Measurements from ENCODE around the gene KATNBL1.

Gene KATNBL1

DNA sequence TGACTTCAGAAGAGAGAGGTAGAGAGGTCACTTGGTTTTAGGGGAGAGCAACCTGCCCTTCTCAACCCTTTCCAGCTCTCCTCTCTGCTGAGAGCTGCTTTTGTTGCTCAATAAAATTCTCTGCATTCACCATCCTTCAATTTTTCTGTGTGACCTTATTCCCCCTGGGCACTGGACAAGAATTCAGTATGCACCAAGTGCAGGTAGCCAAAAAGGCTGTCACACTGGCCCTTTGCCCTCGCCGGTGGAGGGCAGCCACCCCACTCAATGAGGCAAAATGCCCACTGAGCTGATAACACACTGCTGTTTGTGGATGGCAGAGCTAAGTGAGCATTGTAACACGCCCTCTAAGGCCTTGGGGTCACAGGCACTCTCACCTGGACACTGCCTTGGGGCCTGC, 95.2 kb downstream of the KATNBL1 start:
- DNase-seq (no peak), ATAC-seq (no peak)

DNA sequence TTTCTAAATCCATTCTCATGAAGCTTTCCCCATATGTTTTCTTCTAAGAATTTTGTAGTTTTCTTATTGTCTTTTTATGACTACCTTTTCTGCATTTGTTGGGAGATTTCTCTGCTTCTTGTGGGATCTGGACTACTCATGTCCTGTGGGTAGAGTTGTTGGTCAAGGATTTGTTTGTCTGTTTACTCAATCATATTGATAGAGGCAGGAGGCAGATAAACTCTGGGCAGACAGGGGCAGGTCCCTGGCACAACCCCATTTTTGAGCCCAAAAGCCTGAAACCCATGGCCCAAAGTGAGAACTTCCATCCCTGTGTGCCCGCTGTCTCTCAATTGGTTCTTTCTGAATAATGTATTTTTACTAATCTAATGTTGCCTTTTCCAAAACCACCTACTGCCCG, 95.7 kb downstream of the KATNBL1 start:
- DNase-seq: no peak
- no peak for ATAC-seq

DNA sequence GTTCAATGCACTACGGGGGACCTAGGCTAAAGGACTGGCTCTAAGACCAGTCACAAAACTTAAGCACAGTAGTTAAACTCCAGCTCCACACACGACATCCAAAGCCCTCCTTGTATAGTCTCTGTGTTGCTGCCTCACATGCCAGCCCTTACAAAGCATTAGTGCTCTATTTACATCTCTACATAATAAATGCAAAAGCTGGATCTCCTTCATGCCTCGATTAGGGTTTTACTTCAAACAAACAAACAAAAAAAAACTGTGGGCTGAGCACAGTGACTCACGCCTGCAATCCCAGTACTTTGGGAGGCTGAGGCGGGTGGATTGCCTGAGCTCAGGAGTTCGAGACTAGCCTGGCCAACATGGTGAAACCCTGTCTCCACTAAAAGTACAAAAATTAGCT, 98.4 kb downstream of the KATNBL1 start:
- ATAC-seq (no peak), DNase-seq (no peak)

DNA sequence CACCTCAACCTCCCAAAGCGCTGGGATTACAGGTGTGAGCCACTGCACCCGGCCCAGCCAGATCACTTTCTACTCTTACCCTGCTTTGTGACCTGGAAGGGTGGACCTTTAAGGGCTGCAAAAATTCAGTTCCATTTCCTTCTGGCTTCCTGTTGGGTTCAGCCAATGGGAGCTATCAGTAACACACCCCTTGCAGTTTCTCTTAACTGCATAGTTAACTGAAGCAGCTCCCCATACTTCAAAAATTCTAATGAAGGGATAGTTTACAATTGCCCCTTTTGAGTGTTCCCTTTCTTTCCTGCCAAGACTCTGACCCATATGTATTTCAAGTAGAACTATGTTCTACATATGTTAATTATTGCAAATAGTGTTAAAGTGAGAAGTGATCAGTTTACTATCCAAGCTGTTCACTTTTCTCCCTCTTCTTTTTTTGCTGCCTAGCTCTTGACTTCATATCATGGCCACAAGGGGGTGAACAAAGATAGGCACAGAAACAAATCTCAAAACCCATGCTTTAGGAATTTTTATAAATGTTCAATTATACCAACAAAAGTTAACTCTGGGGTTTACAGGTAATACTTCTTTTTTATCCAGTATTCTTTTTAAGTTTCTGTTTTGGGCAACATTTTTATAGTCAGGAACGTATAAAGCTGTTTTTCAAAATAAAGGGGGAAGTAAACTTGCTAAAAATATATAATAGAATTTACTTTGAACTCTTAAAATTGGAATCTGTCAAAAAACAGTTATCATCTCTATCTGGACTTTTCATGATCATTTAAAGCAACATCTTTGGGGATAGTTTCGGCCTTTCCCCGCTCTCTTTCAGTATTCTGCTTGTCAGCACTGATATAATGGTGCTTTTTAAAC, 99.9 kb downstream of the KATNBL1 start:
- DNase-seq (no peak), ATAC-seq (no peak)

DNA sequence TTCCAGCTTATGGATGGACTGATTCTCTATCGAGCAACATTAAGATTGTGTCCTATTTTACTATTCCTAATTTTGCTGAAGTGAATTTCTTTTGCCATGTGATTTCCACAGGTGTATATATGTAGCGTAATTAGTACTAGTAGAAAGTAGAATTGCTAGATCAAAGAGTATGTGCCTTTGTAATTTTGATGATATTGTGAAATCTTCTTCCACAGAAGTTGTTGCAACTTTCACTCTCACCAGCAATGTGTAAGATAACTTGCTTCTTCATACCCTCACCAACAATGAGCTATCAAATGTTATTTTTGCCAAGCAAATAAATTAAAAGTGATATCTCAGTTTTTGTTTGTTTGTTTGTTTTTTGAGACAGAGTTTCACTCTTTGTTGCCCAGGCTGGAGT, 102.6 kb downstream of the KATNBL1 start:
- no peak for ATAC-seq
- no peak for DNase-seq

DNA sequence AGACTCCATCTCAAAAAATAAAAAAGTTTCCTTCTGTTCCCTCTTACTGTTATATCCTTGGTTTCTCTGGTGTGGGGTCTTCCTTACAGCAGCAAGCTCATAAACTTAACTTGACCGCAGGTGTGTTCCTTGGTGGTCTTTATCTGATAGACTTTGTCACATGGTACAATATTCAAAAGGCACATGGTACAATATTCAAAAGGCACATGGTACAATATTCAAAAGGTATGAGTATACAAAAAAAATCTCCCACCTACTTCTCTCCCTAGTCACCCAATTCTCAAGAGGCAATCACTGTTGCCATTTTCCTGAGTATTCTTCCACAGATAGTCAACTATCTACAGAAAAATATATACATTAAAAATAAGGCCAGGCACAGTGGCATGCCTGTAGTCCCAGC, 103.5 kb downstream of the KATNBL1 start:
- no peak for DNase-seq

DNA sequence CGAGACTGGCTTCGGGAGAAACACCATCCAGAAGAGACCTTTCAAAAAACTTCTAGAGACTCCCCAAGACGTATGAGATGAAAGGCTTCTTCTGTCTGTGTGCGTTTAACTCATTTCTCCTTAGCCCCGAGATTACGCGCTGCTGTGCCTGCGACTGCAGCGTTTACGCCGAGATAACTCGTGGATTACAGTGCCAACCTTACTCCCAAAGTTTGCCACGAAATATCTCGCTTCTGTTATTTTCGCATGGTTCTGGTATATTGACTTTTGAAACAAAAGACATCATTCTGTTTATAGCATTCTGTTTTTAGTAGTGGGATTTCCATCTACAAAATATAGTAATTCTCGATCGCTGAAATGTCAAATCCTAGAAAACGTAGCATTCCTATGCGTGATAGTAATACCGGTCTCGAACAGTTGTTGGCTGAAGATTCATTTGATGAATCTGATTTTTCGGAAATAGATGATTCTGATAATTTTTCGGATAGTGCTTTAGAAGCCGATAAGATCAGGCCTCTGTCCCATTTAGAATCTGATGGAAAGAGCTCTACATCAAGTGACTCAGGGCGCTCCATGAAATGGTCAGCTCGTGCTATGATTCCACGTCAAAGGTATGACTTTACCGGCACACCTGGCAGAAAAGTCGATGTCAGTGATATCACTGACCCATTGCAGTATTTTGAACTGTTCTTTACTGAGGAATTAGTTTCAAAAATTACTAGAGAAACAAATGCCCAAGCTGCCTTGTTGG, 107.5 kb downstream of the KATNBL1 start:
- DNase-seq (peak; percentile 7), ATAC-seq (no peak)

More for the DNA sequence above, 103.5 kb downstream of the KATNBL1 start:
- no peak for ATAC-seq

DNA sequence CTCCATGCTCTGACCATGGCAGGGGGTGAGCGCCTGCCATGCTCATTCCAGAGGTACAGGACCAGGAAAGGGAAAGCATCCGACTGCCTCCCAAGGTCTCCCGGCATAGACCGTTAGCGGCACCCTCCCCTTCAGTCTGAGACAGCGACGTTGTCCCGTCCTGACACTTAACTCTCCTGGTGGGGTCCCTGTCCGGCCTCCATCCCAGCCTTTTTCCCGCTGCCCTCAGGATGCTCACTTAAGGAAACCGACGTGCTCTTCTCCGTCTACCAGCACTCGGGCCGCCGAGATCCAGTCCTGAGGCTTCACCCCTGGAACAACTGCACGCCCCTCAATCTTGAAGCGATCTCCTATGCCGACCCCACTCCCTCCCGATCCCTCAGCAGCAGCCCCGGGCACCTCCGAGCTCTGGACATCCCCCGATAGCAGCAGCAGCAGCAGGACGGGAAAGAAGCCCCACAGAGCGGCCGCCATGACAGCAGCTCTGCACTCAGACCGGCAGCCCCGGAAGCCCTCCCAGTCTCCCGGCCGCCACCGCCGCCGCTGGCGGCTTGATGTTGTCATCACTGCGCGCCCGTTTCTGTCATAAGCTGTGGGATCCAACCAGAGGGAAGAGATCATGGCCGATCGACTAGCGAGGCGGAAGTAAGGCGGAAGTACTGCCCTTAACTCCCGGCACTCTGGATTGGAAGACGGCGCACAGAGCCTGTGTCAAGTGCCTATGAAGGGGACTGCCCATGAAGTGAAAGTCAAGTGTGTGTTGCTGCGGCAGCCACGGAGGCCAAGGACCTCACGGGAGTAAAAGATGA, 108.3 kb downstream of the KATNBL1 start, which contains the start of the genes EMC7 and PGBD4:
EMC7 (minus strand) TSS at position 497 of the 809 bp plus-strand sequence; CDS start at position 474, 23 bp downstream.
PGBD4 (plus strand) TSS at position 718 of the 809 bp plus-strand sequence. CDS start 449 bp downstream, outside the sequence.
- ATAC-seq: peak; percentile 100
- peak; percentile 99 for DNase-seq

DNA sequence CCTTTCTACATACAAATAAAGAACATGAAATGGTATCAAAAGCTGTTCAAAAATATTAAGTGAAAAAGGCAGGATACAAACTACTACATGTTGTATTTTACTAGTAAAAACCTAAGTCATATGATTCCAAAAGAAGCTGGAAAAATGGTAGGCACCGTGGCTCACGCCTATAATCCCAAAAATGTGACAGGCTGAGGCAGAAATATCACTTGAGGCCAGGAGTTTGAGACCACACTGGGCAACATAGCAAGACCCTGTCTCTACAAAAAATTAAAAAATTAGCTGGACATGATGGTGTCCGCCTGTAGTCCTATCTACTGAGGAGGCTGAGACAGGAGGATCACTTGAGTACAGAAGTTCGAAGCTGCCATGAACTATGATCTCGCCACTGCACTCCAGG, 110.0 kb downstream of the KATNBL1 start:
- no peak for DNase-seq
- ATAC-seq: no peak

Measured in stimulated activated naive CD8-positive, alpha-beta T cell treated with anti-CD3 and anti-CD28 coated beads, Interleukin-15, Interleukin-2, amounts not matched to agents 100 U/mL and 50 U/mL, for 24 hours (primary cell).